Inferior parietal cortex (tissue), 1 donor: ENCODE measurements around the gene ASMTL.
"Not testable (repeated sequence)": the region's sequence is repeated elsewhere in the genome, so short reads cannot be mapped to it uniquely, and the experiment has no call there.

Experiments used
- DNase-seq: peaks from one replicate; pipeline ENCODE4 v3.0.0-alpha.2; 2016; ENCODE audit errors: extremely low spot score

The ASMTL gene

GRCh38 chrX:1403867-1404266 is 48.8 kb downstream of the ASMTL start:
- DNase-seq: not testable (repeated sequence)

GRCh38 chrX:1403228-1403627 is 49.5 kb downstream of the ASMTL start:
- DNase-seq: no peak

- no peak for DNase-seq
Measured at GRCh38 chrX:1401611-1402430, 50.9 kb downstream of the ASMTL start.

- no peak for DNase-seq
Measured at GRCh38 chrX:1400742-1401471, 51.8 kb downstream of the ASMTL start.

- no peak for DNase-seq
Measured at GRCh38 chrX:1400049-1400448, 52.7 kb downstream of the ASMTL start.

- DNase-seq: no peak
Measured at GRCh38 chrX:1398431-1399340, 54.0 kb downstream of the ASMTL start.

- DNase-seq: no peak
Measured at GRCh38 chrX:1397441-1398270, 55.1 kb downstream of the ASMTL start.

- no peak for DNase-seq
Measured at GRCh38 chrX:1397001-1397400, 55.7 kb downstream of the ASMTL start.

GRCh38 chrX:1395646-1396216 is 57.0 kb downstream of the ASMTL start:
- DNase-seq: no peak

- DNase-seq: no peak
Measured at GRCh38 chrX:1394731-1395501, 57.8 kb downstream of the ASMTL start.

GRCh38 chrX:1393871-1394615 is 58.7 kb downstream of the ASMTL start:
- DNase-seq: no peak

- peak; percentile 33 for DNase-seq
Measured at GRCh38 chrX:1392376-1393068, 60.2 kb downstream of the ASMTL start.

- DNase-seq: peak; percentile 93
Measured at GRCh38 chrX:1391707-1392375, 60.9 kb downstream of the ASMTL start, which contains the start of gene SLC25A6. Gene SLC25A6 (minus strand): TSS chrX:1392113. CDS start chrX:1392009, 104 bp downstream.

- no peak for DNase-seq
Measured at GRCh38 chrX:1391370-1391706, 61.4 kb downstream of the ASMTL start.

- DNase-seq: no peak
Measured at GRCh38 chrX:1390621-1391369, 61.9 kb downstream of the ASMTL start.

GRCh38 chrX:1389993-1390285 is 62.8 kb downstream of the ASMTL start:
- DNase-seq: no peak

- DNase-seq: no peak
Measured at GRCh38 chrX:1389181-1389992, 63.3 kb downstream of the ASMTL start.
